HG02588 (cell line): Measurements from ENCODE around the gene NANOS3.

ENCODE experiments used
- ATAC-seq: cut with Tn5 transposase; IDR thresholded peaks from one replicate; pipeline ENCODE4 v1.9.1; 2021; ENCODE audit warnings: mild to moderate bottlenecking, moderate library complexity; ENCODE audit not compliant: unreplicated experiment

NANOS3 gene

GRCh38 chr19:13876834-13877233 lies at the start of gene NANOS3:
TSS of gene NANOS3 (plus strand) at chr19:13877134. CDS start at chr19:13877249, 115 bp downstream.
- no peak for ATAC-seq

- ATAC-seq = no peak
Observed at GRCh38 chr19:13827656-13828055, 49.3 kb upstream of the NANOS3 start.

GRCh38 chr19:13830114-13830740 lies 46.7 kb upstream of the NANOS3 start:
- ATAC-seq = no peak

- ATAC-seq = no peak
Observed at GRCh38 chr19:13830741-13831536, 46.0 kb upstream of the NANOS3 start.

GRCh38 chr19:13831537-13832467 lies 45.1 kb upstream of the NANOS3 start:
- no peak for ATAC-seq

- ATAC-seq = peak; percentile 68
Observed at GRCh38 chr19:13833330-13834243, 43.3 kb upstream of the NANOS3 start.

- ATAC-seq = no peak
Observed at GRCh38 chr19:13834244-13835069, 42.5 kb upstream of the NANOS3 start.

- no peak for ATAC-seq
Observed at GRCh38 chr19:13835791-13836723, 40.9 kb upstream of the NANOS3 start.

GRCh38 chr19:13838435-13839129 lies 38.4 kb upstream of the NANOS3 start:
- ATAC-seq = no peak

- peak; percentile 35 for ATAC-seq
Observed at GRCh38 chr19:13839130-13839937, 37.6 kb upstream of the NANOS3 start.

- ATAC-seq = no peak
Observed at GRCh38 chr19:13839938-13840304, 37.0 kb upstream of the NANOS3 start.

- no peak for ATAC-seq
Observed at GRCh38 chr19:13840305-13841085, 36.4 kb upstream of the NANOS3 start.

- no peak for ATAC-seq
Observed at GRCh38 chr19:13841086-13841961, 35.6 kb upstream of the NANOS3 start.

GRCh38 chr19:13841962-13842290 lies 35.0 kb upstream of the NANOS3 start:
- no peak for ATAC-seq
